KOPT-K1 (cell line): Measurements from ENCODE around the gene TMEM229B.

Experiments
- H3K27ac ChIP-seq: fragments of 200-600 bp; sonication (generic); 2 replicates; pipeline ENCODE4 v1.5.1; 2016; ENCODE audit warnings: antibody characterized with exemption, mild to moderate bottlenecking, low read depth, low read length; ENCODE audit not compliant: poor library complexity, severe bottlenecking
- H3K36me3 ChIP-seq: fragments of 200-600 bp; sonication (generic); 2 replicates; pipeline ENCODE4 v1.5.1; 2017; ENCODE audit warnings: antibody characterized with exemption, mild to moderate bottlenecking, low read length, moderate library complexity; ENCODE audit not compliant: insufficient read depth
- H3K9me3 ChIP-seq: fragments of 200-600 bp; sonication (generic); 2 replicates; pipeline ENCODE4 v1.5.1; 2017; ENCODE audit warnings: antibody characterized with exemption, low read length, mild to moderate bottlenecking; ENCODE audit not compliant: insufficient read depth, poor library complexity, severe bottlenecking

Gene TMEM229B

DNA sequence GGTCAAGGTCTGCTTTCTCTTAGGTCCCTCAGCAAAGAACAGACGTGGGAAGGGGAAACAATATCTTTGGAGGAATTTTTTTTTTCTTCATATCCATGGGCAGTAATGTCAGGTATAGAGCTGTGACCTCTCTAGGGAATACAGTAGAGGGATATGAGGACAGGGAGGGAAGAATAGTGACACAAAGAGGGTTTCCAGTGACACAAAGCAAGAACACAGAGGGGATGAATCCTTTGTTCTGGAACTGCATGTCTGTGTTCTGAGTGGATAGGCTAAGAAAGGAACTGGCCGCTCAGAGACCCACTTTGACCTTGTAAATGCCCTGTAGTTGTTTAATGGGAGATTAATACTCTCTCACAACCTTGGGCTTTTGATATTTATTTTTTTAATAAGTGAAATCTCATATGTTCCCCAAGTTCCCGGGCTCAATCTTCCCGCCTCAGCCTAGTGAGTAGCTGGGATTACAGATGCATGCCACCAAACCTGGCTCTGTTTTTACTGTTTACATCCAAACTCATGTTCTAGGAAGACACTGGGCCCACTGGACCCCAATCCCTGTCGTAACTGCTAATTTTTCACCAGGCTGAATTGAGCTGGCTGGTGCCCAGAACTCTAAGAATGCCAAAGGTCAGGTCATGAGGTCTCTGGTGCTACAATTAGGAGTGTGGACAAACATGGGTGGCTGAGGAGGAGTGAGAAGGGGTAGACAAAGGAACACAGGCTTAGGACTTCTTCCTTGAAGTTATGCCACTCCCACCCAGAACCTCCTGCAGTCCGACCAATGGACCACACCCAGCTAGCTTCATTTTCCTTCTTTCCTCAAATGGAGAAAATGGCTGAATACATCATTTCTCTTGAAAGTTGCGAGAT is 35.5 kb upstream of the TMEM229B start:
- Histone ChIP-seq H3K9me3 (no peaks in the 10 kb centered on the region), H3K27ac (no peak overlapping the region), H3K36me3 (no peaks in the 10 kb centered on the region)

DNA sequence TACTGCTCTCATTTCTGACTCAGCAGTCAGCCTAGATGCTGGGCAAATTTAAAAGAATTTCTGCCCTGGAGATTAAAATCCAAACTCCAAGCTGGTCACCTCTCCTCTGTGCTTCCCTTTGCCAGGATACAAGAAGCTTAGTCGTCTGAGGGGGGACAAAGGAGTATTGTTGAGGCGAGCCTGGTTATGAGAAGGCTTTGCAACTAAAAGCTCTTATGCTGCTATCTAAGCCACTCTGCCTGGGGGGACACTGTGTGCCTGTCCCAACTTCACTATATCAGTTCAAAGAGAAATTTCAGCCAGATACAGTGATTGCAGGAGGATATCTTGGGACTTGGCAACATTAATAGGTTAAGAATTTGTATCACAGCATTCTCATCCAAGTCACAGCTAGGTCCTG is 33.7 kb upstream of the TMEM229B start:
- no peak overlapping the region for H3K27ac ChIP-seq
- H3K36me3 ChIP-seq, result no peaks in the 10 kb centered on the region
- H3K9me3 ChIP-seq, result no peaks in the 10 kb centered on the region

DNA sequence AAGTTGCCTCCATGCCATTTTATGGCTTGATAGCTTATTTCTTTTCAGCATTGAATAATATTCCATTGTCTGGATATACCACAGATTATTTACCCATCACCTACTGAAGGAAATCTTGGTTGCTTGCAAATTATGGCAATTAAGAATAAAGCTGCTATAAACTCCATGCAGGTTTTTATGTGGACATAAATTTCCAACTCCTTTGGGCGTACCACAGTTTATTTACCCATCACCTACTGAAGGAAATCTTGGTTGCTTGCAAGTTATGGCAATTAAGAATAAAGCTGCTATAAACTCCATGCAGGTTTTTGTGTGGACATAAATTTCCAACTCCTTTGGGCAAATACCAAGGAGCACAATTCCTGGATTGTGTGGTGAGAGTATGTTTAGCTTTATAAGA is 32.0 kb upstream of the TMEM229B start:
- no peaks in the 10 kb centered on the region for H3K9me3 ChIP-seq
- no peaks in the 10 kb centered on the region for H3K36me3 ChIP-seq
- no peak overlapping the region for H3K27ac ChIP-seq

DNA sequence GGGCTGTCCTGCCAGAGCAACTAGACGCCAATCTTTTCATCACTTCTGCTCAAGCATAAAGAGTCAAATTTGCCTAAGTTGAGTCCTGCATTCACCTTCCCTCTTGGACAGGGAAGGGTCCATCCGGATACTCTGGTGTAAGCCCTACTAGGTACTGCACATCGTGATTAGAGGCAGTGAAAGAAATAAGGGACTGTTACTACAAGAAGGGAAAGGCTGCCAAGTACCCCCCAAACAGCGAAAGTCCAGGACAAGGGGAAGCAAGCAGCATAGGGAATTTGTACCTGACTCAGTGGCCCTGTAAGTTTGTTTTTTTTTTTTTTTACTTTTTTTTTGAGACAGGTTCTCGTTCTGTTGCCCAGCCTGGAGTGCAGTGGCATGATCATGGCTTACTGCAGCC is 30.9 kb upstream of the TMEM229B start:
- Histone ChIP-seq H3K9me3 (no peaks in the 10 kb centered on the region), H3K36me3 (no peaks in the 10 kb centered on the region), H3K27ac (no peak overlapping the region)

DNA sequence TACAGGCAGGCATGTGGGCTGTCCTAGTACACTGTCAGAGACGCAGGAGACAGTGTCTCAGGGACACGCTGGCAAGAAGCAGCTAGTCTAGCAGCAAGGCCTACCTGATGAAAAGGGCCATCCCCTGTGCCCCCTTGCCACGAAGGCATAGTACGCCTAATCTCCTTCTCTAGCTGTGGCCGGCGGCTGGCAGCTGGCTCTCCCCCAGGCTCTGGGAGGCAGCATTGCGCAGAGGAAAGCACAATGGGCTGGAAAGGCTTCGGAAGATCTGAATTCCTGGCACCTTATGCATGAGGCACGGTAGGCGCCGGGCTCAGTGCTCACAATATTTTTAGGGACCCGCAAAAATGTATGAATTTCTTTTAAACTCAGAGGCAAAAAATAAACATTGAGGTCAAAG is 28.6 kb upstream of the TMEM229B start:
- Histone ChIP-seq H3K9me3 (no peaks in the 10 kb centered on the region), H3K27ac (no peak overlapping the region)

DNA sequence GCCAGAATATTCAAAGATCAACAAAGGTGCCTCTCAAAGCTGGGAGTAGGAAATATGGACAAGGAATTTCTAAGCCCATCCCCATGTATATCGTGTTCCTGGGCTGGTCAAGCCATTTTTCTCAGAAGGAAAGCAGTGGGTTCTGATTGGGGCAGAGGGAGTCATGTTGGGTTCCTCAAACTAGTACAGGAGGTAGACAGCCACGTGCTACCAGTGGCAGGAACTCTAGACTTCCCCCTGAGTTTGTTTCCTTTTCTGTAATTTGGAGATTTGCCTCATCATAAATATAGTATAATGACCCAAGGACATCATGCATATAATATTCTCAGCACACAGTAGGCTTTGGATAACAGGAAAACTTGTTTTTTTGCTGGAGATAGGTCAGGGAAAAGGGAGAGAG is 28.2 kb upstream of the TMEM229B start:
- H3K27ac ChIP-seq, result no peak overlapping the region
- no peaks in the 10 kb centered on the region for H3K36me3 ChIP-seq
- no peaks in the 10 kb centered on the region for H3K9me3 ChIP-seq

More for the DNA sequence above, 28.6 kb upstream of the TMEM229B start:
- H3K36me3 ChIP-seq, result no peaks in the 10 kb centered on the region

DNA sequence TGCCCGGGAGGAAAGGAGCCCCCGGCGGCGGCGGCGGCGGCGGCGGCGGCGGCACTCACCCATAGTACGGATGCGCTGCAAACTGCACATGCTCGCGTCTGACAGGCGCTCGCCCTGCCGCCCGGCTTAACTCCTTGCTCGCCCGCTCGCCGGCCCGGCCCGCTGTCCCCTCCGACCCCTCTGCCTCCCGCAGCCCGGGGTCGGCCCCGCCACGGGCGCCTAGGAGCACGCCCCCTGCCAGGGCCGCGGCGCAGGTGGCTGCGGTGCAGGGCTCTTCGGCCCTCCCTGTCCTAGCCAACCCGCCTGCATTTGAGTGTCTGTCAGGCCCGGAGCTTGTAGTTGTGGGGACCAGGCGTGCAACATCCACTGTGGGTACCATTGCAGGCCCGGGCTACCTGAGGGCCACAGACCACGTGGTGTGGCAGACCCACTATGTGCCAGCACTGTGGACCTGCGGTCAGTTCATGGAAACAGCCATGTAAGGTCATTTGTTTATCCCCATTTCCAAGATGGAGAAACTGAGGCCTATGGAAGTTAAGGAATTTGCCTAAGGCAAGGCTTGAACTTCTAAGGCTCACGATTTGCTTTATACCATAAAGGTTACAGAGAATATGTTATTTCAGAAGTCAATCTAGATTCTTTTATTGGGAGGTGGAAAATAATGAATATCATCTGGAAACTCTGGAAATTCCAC is 27.0 kb upstream of the TMEM229B start:
- Histone ChIP-seq H3K9me3 (no peaks in the 10 kb centered on the region), H3K36me3 (no peaks in the 10 kb centered on the region), H3K27ac (no peak overlapping the region)

DNA sequence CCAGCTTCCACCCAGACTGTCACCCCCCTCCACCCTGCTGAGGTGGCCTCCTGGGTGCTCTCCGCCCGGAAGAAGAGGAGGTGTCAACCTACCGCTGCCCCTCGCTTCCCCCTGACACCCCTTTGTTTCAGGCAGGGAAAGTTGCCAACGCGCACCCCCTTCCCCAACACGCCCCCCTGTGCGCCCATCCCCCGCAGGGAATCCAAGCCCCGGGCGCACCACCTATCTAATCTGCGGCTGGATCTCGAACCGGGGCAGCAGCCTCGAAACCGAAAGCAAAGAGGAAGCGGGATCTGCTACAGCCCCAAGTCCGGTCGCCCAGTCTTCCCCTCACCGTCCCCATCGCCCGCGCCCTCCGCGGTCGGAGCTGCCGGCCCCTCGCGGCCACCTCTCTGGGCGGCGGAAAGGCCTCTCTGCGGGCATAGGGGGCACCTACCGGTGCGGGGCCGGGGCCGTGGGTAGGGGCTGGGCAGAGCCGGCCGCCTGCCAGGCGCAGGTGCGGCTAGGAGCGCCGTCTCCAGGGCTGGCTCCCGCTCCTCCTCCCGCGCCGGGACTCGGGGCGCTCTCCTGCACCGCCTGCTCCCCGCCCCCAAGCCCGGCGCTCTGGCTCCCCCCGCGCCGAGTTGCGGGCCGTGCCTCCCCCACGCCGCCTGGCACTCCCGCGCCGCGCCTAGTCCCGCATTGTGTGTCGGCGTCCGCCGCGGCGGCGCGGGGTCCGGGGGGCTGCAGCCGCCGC is 26.3 kb upstream of the TMEM229B start:
- H3K27ac ChIP-seq, result no peak overlapping the region
- H3K9me3 ChIP-seq, result no peaks in the 10 kb centered on the region
- H3K36me3 ChIP-seq, result no peaks in the 10 kb centered on the region

DNA sequence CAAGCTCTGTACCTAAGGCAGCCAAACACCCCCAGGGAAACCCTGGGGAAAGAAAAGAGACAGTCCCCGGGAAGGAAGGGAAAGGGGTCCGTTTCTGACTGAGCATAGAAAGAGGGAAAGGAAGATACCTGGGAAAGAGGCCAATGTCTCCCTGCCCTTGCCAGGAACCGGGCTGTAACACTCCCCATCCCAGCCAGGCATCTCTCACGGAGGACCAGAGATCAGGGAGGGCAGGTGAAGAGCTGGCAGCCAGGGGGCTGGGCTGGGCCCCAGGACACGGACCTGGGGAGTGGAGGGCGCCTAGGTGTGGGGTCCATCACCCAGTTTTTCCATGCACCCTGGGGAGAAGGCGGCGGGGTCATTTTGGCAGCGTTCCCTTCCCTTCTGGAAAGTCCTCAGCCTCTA is 25.7 kb upstream of the TMEM229B start:
- H3K27ac ChIP-seq, result no peak overlapping the region
- H3K9me3 ChIP-seq, result no peaks in the 10 kb centered on the region
- no peaks in the 10 kb centered on the region for H3K36me3 ChIP-seq

DNA sequence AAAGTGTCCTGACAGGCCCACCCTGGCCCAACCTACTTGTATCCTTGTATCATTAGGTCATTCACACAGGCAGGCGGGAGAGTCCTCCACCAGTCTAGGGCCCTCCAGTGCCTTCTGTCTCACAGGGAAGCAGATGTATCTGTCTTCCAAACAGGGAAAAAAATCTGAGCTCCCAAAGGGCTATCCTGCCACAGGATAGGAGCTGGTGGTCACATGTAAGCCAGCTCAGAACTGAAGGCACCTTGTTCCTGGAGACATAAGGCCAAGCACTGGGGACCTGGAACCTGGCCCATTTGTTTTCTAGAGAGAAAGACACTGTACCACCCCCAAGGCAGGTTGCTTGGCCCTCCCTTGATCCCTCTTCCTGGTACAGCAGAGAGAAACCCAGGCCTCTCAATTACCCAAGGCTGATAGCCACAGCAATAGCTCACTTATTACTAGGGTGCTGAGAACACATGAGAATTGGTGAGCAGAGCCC is 25.1 kb upstream of the TMEM229B start:
- H3K9me3 ChIP-seq, result no peaks in the 10 kb centered on the region
- no peaks in the 10 kb centered on the region for H3K36me3 ChIP-seq
- H3K27ac ChIP-seq, result no peak overlapping the region

DNA sequence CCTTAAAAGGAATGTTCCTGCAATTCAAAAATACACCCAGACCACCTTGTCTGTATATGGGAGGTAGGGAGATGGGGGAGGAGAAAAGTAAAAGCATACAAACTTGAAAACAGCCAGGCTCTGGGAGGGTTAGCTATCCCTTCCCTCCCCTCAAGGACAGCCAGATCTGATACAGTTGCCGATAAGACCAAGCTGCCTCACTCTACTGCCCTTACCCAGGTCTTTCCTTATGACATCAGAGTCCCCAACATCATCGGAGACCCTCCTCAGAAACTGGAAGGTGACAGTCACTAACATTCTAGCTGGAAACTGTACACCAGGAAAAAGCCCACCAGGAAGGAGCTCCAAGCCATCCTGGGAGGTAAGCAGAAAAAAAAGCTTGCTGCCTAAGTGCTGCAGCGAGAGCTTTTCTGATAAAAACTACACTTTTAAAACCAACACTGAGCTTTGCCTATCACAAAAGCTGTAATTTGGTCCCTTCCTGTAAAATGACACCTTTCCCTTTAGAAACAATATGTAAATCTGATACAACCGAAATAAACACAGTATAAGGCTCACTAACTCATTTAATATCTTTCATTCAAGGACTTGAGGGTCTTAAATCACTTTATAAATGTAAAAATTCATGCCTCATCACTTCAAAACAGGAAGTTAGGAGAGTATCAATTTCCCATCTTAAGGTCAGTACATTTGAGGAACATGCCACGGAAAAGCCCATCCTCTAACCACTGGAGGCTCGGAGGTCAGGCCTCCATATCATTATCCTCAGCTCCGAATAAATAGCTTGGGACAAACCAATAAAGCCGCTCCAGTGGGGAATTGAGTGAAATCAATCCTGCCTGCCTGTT is 24.2 kb upstream of the TMEM229B start:
- Histone ChIP-seq H3K27ac (no peak overlapping the region), H3K9me3 (no peaks in the 10 kb centered on the region), H3K36me3 (no peaks in the 10 kb centered on the region)

DNA sequence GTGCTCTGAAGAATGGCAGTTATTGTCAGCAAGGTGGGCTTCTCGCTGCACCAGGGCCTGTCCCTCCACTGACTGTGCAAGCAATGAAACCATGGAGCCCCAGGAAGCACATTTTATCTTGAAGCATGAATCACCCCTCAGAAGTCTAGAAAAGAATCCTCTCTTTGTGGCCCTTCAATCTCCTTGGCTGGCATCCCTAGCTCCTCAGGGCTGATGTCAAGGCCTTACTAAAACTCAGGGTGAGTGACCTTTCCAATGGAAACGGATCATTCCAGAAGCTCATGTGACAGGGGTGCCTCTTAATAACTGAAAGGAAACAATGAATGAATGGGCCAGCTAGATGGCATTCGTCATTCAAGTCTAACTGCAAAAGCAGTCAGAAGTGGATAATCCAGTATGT is 22.3 kb upstream of the TMEM229B start:
- Histone ChIP-seq H3K9me3 (no peaks in the 10 kb centered on the region), H3K27ac (no peak overlapping the region), H3K36me3 (no peaks in the 10 kb centered on the region)

DNA sequence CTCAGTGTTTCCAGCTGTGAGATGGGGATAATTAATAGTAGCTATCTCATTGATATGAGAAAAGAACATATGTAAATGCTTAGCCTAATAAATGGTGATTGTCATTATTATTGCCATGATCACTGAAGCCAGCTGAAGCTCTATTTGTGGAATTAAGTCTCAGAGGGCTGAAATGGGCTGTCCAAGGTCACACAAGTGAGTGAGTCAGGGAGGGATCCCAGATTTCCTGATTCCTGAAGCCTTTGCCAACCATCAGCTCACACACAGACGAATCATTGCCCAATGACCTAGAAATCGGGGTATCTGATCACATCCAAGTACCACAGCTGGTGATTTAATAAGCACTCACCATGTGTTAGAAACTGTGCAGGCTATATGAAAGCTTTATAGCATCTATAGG is 21.6 kb upstream of the TMEM229B start:
- H3K36me3 ChIP-seq, result no peaks in the 10 kb centered on the region
- no peaks in the 10 kb centered on the region for H3K9me3 ChIP-seq

DNA sequence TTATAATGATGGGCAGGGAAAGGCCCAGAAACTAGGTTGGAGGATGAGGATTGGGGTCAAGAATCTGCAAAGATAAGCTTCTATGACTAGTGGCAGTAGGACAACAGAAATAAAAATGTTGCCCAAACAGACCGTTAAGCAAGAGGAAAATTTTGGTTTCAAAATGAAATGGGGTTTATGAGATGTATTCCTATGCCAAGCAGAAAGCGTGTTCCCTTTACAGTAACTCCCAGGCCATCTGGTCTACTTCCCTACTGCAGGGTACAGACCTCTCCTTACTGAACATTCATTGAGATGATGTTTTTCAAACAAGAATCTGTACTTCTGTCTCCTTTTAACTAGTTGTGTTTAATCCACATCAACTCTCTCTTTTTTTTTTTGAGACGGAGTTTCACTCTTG is 20.4 kb upstream of the TMEM229B start:
- H3K9me3 ChIP-seq, result no peaks in the 10 kb centered on the region
- no peaks in the 10 kb centered on the region for H3K36me3 ChIP-seq
- no peak overlapping the region for H3K27ac ChIP-seq

More for the DNA sequence above, 21.6 kb upstream of the TMEM229B start:
- no peak overlapping the region for H3K27ac ChIP-seq
